DLD1 (cell line): ENCODE results near the gene PSME4.

Experiments
- in situ Hi-C: cut with HindIII; loops from 2 replicates; pipeline ENCODE4 v1.10.0; 2017; ENCODE audit warnings: low sequenced_read_pairs

The PSME4 gene, protein sequence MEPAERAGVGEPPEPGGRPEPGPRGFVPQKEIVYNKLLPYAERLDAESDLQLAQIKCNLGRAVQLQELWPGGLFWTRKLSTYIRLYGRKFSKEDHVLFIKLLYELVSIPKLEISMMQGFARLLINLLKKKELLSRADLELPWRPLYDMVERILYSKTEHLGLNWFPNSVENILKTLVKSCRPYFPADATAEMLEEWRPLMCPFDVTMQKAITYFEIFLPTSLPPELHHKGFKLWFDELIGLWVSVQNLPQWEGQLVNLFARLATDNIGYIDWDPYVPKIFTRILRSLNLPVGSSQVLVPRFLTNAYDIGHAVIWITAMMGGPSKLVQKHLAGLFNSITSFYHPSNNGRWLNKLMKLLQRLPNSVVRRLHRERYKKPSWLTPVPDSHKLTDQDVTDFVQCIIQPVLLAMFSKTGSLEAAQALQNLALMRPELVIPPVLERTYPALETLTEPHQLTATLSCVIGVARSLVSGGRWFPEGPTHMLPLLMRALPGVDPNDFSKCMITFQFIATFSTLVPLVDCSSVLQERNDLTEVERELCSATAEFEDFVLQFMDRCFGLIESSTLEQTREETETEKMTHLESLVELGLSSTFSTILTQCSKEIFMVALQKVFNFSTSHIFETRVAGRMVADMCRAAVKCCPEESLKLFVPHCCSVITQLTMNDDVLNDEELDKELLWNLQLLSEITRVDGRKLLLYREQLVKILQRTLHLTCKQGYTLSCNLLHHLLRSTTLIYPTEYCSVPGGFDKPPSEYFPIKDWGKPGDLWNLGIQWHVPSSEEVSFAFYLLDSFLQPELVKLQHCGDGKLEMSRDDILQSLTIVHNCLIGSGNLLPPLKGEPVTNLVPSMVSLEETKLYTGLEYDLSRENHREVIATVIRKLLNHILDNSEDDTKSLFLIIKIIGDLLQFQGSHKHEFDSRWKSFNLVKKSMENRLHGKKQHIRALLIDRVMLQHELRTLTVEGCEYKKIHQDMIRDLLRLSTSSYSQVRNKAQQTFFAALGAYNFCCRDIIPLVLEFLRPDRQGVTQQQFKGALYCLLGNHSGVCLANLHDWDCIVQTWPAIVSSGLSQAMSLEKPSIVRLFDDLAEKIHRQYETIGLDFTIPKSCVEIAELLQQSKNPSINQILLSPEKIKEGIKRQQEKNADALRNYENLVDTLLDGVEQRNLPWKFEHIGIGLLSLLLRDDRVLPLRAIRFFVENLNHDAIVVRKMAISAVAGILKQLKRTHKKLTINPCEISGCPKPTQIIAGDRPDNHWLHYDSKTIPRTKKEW (N-terminal part only)

DNA sequence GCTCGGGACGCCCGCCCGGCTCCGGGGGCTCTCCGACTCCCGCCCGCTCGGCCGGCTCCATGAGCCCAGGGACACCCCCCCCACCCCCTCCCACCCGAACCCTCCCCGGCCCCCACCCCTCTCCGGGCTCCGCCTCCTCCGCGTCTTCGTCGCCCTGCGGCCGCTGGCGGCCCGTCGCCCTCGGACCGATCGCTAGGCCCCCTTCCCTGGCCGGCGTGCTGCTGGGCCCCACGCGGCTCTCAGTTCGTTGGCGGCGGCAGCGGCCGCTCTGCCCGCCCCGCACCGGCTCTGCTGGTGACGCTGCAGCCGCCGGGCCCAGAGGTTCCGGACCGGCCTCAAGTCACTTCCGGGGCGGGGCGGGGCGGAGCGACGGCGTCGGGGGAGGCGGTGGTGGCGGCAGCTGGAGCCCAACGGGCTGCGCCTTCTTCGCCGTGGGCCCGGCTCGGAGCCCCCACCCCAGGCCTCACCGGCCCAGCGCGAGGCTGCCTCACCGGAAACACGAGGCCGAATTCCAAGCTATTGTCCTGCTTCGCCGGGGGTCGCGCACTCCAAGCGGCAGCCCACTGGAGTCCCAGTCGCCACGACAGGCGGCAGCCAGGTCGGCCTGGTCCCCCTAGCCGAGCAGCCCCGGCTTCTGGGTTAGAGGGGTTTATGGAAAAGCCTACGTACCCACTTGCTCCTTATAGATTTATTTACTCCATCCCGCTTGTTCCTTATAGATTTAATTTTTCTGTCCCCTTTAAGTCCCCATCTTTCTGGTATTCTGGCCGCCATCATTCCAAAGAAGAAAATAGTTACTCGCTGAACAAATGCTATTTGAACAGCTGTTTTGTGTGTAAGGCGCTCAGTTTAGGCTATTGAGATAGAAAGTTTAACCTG is at the start of gene PSME4:
TSS of gene PSME4 (minus strand) at position 270 of the 879 bp plus-strand sequence. CDS start at position 61, 209 bp downstream.
- in situ Hi-C loops = no loop called here

DNA sequence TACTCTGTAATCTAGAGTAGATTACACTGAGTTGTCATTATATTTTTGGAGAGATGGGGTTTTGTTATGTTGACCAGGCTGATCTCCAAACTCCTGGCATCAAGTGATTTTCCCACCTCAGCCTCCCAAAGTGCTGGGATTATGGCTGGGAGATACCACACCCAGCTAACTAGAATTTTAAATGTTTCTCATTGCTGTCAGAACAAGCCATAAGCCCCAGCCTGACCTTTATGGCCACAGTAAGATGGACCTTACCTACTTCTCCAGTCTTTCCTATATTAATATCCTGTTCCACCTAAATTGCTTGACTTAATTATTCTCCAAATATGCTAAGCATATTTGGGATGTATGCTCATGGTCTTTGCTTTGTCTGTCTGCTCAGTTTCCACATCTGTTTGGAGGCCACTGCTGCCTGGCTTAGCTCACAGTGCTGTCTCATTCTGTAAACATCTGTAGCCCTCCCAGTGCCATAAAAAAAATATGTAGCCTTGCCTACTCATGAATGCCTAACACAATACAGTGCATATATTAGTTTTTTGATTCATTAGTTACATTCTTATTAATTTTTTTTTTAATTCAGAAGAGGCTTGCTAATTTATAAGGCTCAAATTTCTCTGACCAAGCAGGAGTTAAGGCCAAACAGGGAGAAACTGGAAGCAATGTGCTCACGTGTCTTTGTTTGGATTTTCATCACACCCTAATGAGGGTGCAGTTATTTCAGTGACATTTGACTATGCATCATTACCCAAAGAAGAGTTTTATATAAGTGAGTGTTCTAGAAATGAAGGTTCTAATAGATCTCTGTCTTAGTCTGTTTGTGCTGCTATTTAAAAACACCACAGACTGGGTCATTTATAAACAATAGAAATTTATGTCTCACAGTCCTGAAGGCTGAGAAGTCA is 45.3 kb upstream of the PSME4 start:
- in situ Hi-C loops = no loop called here

DNA sequence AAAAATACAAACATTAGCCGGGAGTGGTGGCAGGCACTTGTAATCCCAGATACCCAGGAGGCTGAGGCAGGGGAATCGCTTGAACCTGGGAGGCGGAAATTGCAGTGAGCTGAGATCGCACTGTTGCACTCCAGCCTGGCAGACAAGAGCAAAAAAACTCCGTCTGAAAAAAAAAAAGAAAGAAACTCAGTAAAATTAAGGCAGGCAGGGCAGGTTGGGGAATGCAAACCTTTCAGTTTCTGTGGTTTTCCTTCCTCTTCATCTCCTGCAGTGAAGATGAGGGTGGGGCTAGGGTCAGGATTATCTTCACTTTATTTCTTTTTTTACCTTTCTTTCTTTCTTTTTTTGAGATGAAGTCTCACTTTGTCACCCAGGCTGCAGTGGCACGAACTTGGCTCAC is 43.2 kb upstream of the PSME4 start:
- in situ Hi-C loops = no loop called here

DNA sequence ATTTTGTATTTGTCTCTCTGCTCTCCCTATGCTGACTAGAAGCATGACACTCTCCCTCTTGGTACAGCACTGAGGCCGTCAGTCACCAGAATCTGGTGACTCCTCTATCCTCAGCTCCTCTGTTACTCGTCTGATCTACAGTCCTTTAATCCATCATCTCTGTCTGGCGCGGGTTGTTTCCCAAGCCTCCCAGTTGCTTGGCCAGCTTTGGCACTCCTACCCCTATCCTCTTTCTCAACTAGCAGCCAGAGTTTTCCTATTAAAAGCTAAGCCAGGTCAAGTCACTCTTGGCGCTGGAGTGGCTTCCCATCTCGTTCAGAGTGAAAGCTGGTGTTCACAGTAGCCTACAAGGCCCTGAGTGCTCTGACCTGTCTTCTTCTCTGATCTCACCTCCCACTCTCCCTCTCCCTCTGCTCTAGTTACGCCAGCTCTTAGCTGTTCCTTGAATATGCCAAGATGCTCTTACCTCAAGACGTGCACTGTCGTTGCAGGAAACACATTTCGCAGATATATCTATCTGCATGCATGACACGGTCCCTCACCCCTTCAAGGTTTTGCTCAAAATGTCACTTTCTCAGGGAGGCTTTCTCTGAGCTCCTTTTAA is 41.8 kb upstream of the PSME4 start:
- in situ Hi-C loops = no loop called here

DNA sequence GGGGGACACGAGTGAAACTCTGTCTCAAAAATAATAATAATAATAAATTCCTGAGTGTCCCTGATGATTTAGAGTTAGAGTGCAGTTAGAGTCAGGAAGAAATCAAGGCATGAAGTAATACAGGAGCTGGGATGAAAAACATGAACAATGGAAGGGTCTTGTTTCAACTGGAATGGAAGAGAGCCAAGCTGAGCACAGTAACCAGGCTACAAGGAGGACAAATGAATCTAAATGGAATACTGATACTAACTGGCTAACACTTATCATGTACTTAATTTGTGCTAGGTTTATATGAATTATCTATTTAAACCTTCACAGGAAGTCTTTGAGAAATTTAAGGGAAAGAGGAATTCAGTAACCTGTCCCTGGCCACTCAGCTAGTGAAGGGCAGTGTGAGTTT is 38.8 kb upstream of the PSME4 start:
- in situ Hi-C loops = no loop called here

DNA sequence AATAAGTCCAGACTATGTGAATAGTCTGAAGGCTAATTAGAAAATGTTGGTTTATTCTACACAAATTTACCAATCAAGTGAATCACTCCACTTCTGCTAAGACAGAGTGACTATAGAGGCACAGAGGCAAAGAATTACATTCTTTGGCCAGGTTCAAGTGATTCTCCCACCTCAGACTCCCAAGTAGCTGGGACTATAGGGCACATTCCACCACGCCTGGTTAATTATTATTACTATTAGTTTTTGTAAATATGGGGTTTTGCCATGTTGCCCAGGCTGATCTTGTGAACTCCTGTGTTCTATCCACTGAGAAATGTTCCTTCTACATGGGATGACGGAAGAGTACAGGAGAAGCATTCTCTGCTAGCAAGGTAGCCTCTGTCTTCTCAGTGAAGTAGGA is 37.6 kb upstream of the PSME4 start:
- in situ Hi-C loops = no loop called here

DNA sequence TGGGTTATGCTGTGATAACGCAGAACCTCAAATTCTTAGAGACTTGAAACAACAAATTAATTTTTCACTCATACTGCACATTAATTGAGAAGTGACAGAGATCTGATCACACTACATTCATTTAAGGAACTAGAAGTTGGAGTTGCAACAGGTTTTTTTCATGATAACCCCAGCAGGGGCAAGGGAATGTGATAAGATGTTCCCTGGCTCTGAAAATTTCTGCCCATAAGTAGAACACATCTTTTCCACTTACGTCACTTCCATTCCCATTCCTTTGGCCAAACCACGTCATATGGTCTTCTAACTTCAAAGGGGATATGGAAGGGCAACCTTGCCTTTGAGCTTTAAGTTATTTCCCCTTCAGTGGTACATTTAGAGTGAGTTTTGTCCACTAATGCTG is 29.7 kb upstream of the PSME4 start:
- in situ Hi-C loops = no loop called here

DNA sequence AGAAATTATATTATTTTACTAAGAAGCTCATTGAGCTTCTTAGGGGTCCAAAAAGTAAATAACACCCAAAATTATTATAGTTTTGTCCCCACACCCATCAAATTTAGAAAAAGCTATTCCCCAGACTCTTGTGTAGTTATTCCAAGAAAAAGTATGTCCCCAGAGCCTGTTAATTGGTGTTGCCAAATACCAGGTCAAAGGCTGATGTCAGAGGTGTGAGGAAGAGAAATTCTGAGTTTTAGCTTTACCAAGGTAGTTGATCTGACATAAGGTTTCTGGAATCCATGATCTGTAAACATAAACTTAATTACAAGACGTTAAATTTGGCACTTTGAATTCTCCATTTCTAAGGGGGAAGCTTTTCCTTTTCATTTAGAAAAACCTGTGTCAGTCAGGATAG is 29.3 kb upstream of the PSME4 start:
- in situ Hi-C loops = no loop called here

DNA sequence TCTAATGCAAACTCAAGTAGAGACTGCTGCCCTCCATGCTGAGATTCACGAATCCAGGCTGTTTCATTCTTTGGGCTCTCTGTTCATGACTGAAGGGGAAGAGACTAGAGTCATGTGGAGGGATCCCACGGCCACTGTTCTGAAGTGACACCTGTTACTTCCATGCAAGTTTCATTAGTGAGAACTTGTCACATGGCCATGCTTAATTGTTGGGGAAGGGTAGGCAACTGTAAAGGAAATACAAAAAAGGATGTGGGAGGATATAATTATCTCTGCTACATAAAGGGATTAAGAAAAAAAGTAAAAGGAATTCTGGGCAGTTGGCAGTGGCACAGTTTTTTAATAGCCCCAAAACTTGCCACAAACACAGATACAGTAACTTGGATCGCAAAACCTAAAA is 28.0 kb upstream of the PSME4 start:
- in situ Hi-C loops = no loop called here

DNA sequence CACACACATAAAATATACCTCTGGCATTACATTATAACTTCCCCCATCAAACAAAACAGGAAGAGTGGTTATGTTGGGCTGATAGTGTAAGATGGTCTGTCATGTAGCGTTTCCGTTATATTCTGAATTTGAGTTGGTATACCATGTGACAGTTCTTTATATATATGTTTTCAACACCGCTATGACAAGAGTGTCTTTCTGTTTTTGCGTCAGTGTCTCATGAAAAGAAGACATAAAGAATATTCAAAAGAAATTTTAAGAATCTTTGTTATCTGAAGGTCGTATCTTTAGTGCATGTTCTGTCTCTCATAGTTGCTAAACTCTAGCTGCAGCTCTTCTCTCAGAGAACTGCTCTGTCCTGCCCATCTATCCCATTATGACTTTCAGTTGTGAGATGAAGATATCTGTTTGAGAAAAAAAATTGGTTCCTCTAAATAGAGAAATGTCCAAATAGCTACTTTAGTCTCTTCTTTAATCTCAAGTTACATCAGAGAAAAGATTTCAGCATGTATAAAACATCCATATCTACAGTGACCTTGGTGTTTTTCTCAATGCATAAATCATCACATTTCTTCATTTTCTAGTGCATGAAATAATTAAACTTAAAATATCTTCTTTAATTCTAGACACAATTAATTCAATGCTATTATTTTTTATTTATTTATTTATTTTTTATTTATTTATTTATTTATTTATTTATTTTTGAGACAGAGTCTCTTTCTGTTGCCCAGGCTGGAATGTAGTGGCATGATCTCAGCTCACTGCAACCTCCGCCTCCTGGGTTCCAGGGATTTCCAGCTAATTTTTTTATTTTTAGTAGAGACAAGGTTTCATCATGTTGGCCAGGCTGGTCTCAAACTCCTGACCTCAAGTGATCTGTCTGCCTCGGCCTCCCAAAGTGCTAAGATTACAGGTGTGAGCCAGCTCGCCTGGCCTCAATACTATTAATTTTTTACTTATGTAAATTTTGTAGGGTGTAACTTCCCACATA is 24.3 kb upstream of the PSME4 start:
- in situ Hi-C loops = no loop called here

DNA sequence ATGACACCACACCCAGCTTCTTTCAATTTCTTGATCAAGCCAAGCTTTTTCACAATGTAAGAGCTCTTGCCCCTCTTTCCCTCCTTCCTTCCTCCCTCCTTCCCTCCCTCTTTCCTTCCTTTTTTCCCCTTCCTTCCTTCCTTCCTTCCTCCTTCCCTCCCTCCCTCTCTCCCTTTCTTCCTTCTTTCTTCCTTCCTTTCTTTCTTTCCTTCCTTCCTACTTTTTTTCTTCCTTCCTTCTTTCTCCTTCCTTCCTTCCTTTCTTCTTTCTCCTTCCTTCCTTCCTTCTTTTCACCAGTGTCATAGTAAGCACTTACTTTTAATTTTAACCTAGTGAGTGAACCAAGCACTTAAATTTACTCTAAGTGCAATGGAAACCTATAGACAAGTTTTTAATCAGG is 21.2 kb upstream of the PSME4 start:
- in situ Hi-C loops = no loop called here

DNA sequence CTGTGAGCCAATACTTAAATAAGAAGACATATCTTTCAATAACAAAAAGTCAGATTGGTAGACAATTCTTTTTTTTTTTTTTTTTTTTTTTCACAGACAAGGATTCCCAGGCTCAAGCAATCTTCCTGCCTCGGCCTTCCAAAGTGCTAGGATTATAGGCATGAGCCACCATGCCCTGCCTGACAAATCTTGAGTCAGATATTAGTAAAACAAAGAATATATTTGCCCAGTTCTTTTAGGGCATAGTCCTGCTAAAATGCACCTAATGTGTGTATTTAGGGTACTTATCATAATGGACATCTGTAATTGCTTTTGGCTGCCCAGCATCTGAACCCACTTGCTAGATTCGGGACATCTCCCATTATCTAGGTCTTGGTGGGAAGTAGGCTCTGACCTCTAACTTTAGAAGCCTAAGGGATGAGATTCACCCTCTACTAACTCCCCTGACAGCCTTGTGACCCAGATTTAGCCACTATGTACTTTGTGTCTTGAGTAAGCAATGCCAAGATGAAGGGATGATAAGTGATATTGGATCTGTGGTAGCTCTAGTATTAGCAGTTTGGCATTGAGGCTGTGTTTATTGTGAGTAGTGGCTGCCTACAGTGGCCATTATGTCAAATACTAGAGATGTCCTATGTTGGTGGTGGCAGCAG is 18.5 kb upstream of the PSME4 start:
- in situ Hi-C loops = no loop called here

DNA sequence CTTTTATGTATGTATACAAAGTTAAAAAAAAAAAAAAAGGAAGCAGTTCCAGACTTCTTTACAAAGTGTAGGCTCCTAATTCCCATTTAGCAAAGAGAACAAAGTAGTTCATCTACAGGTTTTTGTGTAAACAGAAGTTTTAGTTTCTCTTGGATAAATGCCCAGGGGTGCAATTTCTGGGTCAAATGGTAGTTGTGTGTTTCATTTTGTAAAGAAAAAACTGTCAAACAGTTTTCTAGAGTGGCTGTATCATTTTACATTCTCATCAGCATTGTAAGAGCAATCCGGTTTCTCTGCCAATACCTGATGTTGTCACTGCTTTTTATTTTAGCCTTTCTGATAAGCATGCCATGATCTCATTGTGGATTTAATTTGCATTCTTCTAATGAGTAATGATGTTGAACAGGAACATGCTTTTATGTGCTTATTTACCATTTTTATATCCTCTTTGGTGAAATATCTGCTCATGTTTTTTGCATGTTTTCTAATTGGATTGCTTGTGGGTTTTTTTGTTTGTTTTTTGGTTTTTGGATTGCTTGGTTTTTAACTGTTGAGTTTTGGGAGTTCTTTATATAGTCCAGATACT is 16.6 kb upstream of the PSME4 start:
- in situ Hi-C loops = no loop called here

DNA sequence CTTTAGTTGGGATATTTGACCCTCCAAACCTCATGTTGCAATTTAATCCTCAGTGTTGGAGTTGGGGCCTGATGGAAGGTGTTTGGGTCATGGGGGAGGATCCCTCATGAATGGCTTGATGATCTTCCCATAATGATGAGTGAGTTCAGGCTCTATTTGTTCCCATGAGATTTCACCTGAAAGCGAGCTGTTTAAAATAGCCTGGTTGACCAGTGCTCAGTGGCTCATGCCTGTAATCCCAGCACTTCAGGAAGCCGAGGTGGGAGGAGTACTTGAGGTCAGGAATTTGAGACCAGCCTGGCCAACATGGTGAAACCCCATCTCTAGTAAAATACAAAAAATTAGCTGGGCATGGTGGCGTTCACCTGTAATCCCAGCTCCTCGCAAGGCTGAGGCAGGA is 14.9 kb upstream of the PSME4 start:
- in situ Hi-C loops = no loop called here

DNA sequence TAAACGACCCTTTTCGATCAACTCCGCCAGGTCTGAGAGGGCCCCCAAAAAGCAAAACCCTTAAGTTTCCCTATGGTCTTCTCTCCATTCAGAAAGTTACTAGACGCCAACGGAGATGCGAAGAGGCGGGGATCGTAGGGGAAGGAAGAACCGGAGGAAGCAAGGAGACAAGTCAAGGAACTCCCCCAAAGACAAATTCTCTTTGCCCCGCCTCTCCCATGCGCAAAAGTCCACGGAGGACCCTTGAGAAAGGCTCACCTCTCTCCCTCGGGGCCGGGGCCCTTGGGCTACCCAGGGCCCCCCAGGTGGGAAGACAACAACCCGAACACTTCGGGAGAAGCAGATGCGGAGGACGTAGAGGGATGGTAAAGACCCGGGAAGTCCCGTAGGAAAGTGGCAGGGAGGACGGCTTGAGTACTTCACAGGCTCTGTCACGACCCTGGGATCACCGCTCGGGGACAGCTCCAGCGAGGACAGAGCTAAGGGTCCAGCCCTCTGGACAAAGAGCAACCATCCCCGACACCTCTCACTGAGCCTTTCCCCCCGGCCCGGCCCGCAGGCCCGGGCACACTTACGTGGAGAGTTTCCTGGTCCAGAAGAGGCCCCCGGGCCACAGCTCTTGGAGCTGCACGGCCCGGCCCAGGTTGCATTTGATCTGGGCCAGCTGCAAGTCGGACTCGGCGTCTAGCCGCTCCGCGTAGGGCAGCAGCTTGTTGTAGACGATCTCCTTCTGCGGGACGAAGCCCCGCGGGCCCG is 647 bp downstream of the PSME4 start:
- in situ Hi-C loops = no loop called here
